ENCODE data around the gene SEPTIN8. TPM values are rescaled to one million over a fixed set of nuclear protein-coding genes. Genes with fewer than 3 reads are reported as not detected.

The SEPTIN8 gene
- total and polyA plus RNA-seq, 2 of the 13 experiments (the other 11 are each of a cell fraction or from before 2014, with no cell fraction given): 41.4 to 49.9 TPM

GRCh38 chr5:132742158-132742557 lies 34.9 kb downstream of the SEPTIN8 start:
- ChIA-PET CTCF (ENCODE audit: low intra/inter-chr PET ratio, low total read pairs) (no interaction called here), POLR2A (no interaction called here)
- Histone ChIP-seq H3K4me1 (ENCODE audit: insufficient read depth, low read length) (peaks cover 15% of the 10 kb centered on the region), H3K9ac (ENCODE audit: insufficient read depth, low read depth, low read length) (no peak overlapping the region), H4K20me1 (ENCODE audit: insufficient read depth, low read length) (no peaks in the 10 kb centered on the region), H3K4me3 (replicated peaks in 1 of 3; ENCODE audit: insufficient read depth in 1 of 3, low read depth in 2 of 3, low read length in 3 of 3) (no peak overlapping the region), H3K79me2 (ENCODE audit: insufficient read depth, low read length) (no peaks in the 10 kb centered on the region), H3K27ac (ENCODE audit: extremely low read length, insufficient read depth, low read length) (no peak overlapping the region), H3K36me3 (replicated peaks in 1 of 2; ENCODE audit: control insufficient read depth in 1 of 2, insufficient read depth in 2 of 2, low read length in 2 of 2) (no peaks in the 10 kb centered on the region), H3K4me2 (ENCODE audit: low read depth, low read length) (no peak overlapping the region), H3K27me3 (ENCODE audit: control insufficient read depth in 1 of 2, insufficient read depth in 2 of 2, low read length in 2 of 2) (no peaks in the 10 kb centered on the region), H2AFZ (ENCODE audit: low read length) (no peak overlapping the region), H3K9me3 (ENCODE audit: low read length) (no peaks in the 10 kb centered on the region)
- no peak for DNase-seq (ENCODE audit: low spot score)
- 54% methylated on average over 2 of the region's 2 CpGs for WGBS (ENCODE audit: low lambda C conversion rate)
- no peak for FAIRE-seq
- no peak for ATAC-seq
- no peak for TF ChIP-seq PAX8 (CRISPR knock-in tag; IDR thresholded peaks at IDR 0.05; ENCODE audit: borderline replicate concordance)
- TF ChIP-seq DMAP1 (CRISPR knock-in tag; IDR thresholded peaks at IDR 0.05): no peak
- TF ChIP-seq ZNF24 (IDR thresholded peaks at IDR 0.05): no peak
- TF ChIP-seq ZNF264 (CRISPR knock-in tag; IDR thresholded peaks at IDR 0.05): peak; percentile 91
- no peak for TF ChIP-seq ZSCAN21 (CRISPR knock-in tag; IDR thresholded peaks at IDR 0.05; ENCODE audit: borderline replicate concordance)
- TF ChIP-seq ZFY (CRISPR knock-in tag; IDR thresholded peaks at IDR 0.05): no peak
- no TSS peak for BruUV-seq (replicated peaks)
- intact Hi-C loops (cut with micrococcal nuclease; ENCODE audit: unreplicated experiment) (no loop called here), in situ Hi-C loops (cut with HindIII; ENCODE audit: extremely low pct_ligation_motif_present, low pct_unique_long_range_greater_than_20kb) (loop anchor here (10.0 kb wide), 1 partner anchor 143 kb away; no protein-coding TSS in a partner anchor)

- no peaks in the 10 kb centered on the region for H4K20me1 ChIP-seq (ENCODE audit: insufficient read depth, low read length)
- no peak overlapping the region for H2AFZ ChIP-seq (ENCODE audit: low read length)
- H3K9ac ChIP-seq (ENCODE audit: insufficient read depth, low read depth, low read length): no peak overlapping the region
- no peak for FAIRE-seq
- 69% methylated on average over 1 of the region's 1 CpG for WGBS (ENCODE audit: low lambda C conversion rate)
- no peak overlapping the region for H3K4me2 ChIP-seq (ENCODE audit: low read depth, low read length)
- TF ChIP-seq RFX5 (IDR thresholded peaks at IDR 0.05; ENCODE audit: low read depth, low read length): no peak
- TF ChIP-seq MAFF (IDR thresholded peaks at IDR 0.05; ENCODE audit: low read depth, low read length): 0 out of 2 replicates have a peak, but pooled peaks have one; percentile 5
- TF ChIP-seq MAFK (conservative IDR thresholded peaks at IDR 0.05 in 1 of 2, IDR thresholded peaks at IDR 0.05 in 1 of 2; ENCODE audit: low read length in 2 of 2): peak in 1 of 2 experiments; percentile 42; a peak in 2 of 4 replicates
- no peaks in the 10 kb centered on the region for H3K9me3 ChIP-seq (ENCODE audit: low read length)
- no peaks in the 10 kb centered on the region for H3K79me2 ChIP-seq (ENCODE audit: insufficient read depth, low read length)
- peaks cover 28% of the 10 kb centered on the region for H3K4me1 ChIP-seq (ENCODE audit: insufficient read depth, low read length)
- no peaks in the 10 kb centered on the region for H3K27me3 ChIP-seq (ENCODE audit: control insufficient read depth in 1 of 2, insufficient read depth in 2 of 2, low read length in 2 of 2)
- DNase-seq (ENCODE audit: low spot score): no peak
- CTCF ChIA-PET (ENCODE audit: low intra/inter-chr PET ratio, low total read pairs): no interaction called here
- in situ Hi-C loops (cut with HindIII; ENCODE audit: extremely low pct_ligation_motif_present, low pct_unique_long_range_greater_than_20kb): no loop called here
- H3K4me3 ChIP-seq (replicated peaks in 1 of 3; ENCODE audit: insufficient read depth in 1 of 3, low read depth in 2 of 3, low read length in 3 of 3): no peak overlapping the region
- BruUV-seq (replicated peaks): no TSS peak
- H3K27ac ChIP-seq (ENCODE audit: extremely low read length, insufficient read depth, low read length): no peak overlapping the region
- intact Hi-C loops (cut with micrococcal nuclease; ENCODE audit: unreplicated experiment): no loop called here
- POLR2A ChIA-PET: no interaction called here
- no peak for ATAC-seq
- no peaks in the 10 kb centered on the region for H3K36me3 ChIP-seq (replicated peaks in 1 of 2; ENCODE audit: control insufficient read depth in 1 of 2, insufficient read depth in 2 of 2, low read length in 2 of 2)
Measured at GRCh38 chr5:132739232-132739631, 37.8 kb downstream of the SEPTIN8 start.

Data from HepG2 (cell line).